Right lobe of liver (tissue), 6 donors: ENCODE measurements around the gene MYEOV. TPM values are rescaled to one million over a fixed set of nuclear protein-coding genes. Genes with fewer than 3 reads are reported as not detected.
A peak's percentile ranks its signal among the peaks of the same experiment; 100 is the strongest.

Experiments used
- ATAC-seq, 4 donors: fragments of 200-7000 bp; cut with Tn5 transposase; one replicate each; pipeline ENCODE4 v1.9.1; 2020; ENCODE audit warnings: mild to moderate bottlenecking in 4 of 4, moderate library complexity in 4 of 4
- DNase-seq, 3 donors: peaks; one replicate each; pipeline ENCODE4 v3.0.0-alpha.2; 2020
- H3K27ac ChIP-seq, 3 donors: fragments of 200-600 bp; one replicate each; pipeline ENCODE4 v1.8.0; 2022
- H3K27me3 ChIP-seq, 2 donors: fragments of 200-600 bp; one replicate each; pipeline ENCODE4 v1.8.0; 2022
- H3K36me3 ChIP-seq, 4 donors: fragments of 200-600 bp; sonication (generic) in 1 of 4; one replicate each; pipeline versions ENCODE4 v1.5.1 to v1.8.0; 2017 to 2022; ENCODE audit warnings: control low read depth in 1 of 4
- H3K4me1 ChIP-seq, 4 donors: fragments of 200-600 bp; sonication (generic) in 1 of 4; one replicate each; pipeline versions ENCODE4 v1.5.1 to v1.8.0; 2017 to 2022; ENCODE audit warnings: control low read depth in 1 of 4
- H3K4me3 ChIP-seq, 3 donors: fragments of 200-600 bp; one replicate each; pipeline ENCODE4 v1.8.0; 2022
- H3K9me3 ChIP-seq, 4 donors: fragments of 200-600 bp; sonication (generic) in 1 of 4; one replicate each; pipeline versions ENCODE4 v1.5.1 to v1.8.0; 2017 to 2022; ENCODE audit warnings: control low read depth in 1 of 4
- CTCF ChIP-seq, 4 donors: fragments of 200-600 bp in 3 of 4; fragments of 450-650 bp in 1 of 4; IDR thresholded peaks; one replicate each; pipeline versions ENCODE4 v1.5.1 to v1.8.0; 2016 to 2022; ENCODE audit warnings: antibody characterized with exemption in 4 of 4, mild to moderate bottlenecking in 2 of 4
- POLR2A ChIP-seq: fragments of 450-650 bp; IDR thresholded peaks from one replicate; pipeline ENCODE4 v1.6.1; 2017; ENCODE audit warnings: antibody characterized with exemption, mild to moderate bottlenecking
- WGBS: methylation state at CpG from one replicate; pipeline ENCODE4 v1.1.6; 2018; ENCODE audit warnings: low coverage, low lambda C conversion rate; ENCODE audit not compliant: insufficient coverage; ENCODE audit errors: missing lambda C conversion rate; 5-methylcytosine and 5-hydroxymethylcytosine counted together
- intact Hi-C, 2 donors: fragments of 100-400 bp; cut with DNase I; formaldehyde crosslinking; loops; one replicate each; pipeline versions ENCODE4 v1.11.2 to v1.14.1; 2022
- total RNA-seq, 6 experiments: library from RNA; depleted of rRNA in 2 of 6; stranded (reverse); fragments of >200 nt in 2 of 6; fragmentation: NEBNext Ultra II Directional in 3 of 6; extraction: Animal tissue kit (Norgen Biotek cat#: 25700) in 3 of 6; gene quantifications; one replicate each; pipeline versions ENCODE4 v1.1.0 to v1.2.4, GENCODE V29; 2016 to 2023
- donor health status: DM: no; HTN: yes; CAD: no.
- donor health status: DM: no; HTN: no; CAD: no.
- donor health status: DM: no; HTN: no; CAD: no.
- donor health status: DM: no; HTN: yes; CAD: no.
- donor health status: DM: no; HTN: yes; CAD: no.

Gene MYEOV
- total RNA-seq, 6 experiments from 2014 or later: 0.25 to 1.2 (median 0.70) TPM; not detected in 2

- WGBS: no CpG with 5 or more reads among the region's 11 CpGs
- no peaks in the 10 kb centered on the region for H3K36me3 ChIP-seq
- no peaks in the 10 kb centered on the region for H3K9me3 ChIP-seq
- no peaks in the 10 kb centered on the region for H3K27me3 ChIP-seq
- peak in 1 of 3 donors; percentile 15 for DNase-seq
- ATAC-seq: no peak
- intact Hi-C loops: no loop called here
- TF ChIP-seq POLR2A (no peak), CTCF (IDR thresholded peaks at IDR 0.05) (no peak)
- H3K4me3 ChIP-seq: no peak overlapping the region
- H3K27ac ChIP-seq: no peak overlapping the region
- no peaks in the 10 kb centered on the region for H3K4me1 ChIP-seq
Measured at GRCh38 chr11:69285766-69286165, 8.2 kb upstream of the MYEOV start.

- H3K27me3 ChIP-seq: no peaks in the 10 kb centered on the region
- ATAC-seq (no peak), DNase-seq (peak in 1 of 3 donors; percentile 43)
- no peaks in the 10 kb centered on the region for H3K36me3 ChIP-seq
- intact Hi-C loops: no loop called here
- no peak overlapping the region for H3K27ac ChIP-seq
- no peaks in the 10 kb centered on the region for H3K4me1 ChIP-seq
- 80% methylated on average over 19 of the region's 38 CpGs for WGBS
- H3K4me3 ChIP-seq: no peak overlapping the region
- TF ChIP-seq POLR2A (no peak), CTCF (IDR thresholded peaks at IDR 0.05) (no peak)
- no peaks in the 10 kb centered on the region for H3K9me3 ChIP-seq
Measured at GRCh38 chr11:69286374-69287371, 7.3 kb upstream of the MYEOV start.

GRCh38 chr11:69287968-69288882, 5.7 kb upstream of the MYEOV start:
- no peak for TF ChIP-seq CTCF (IDR thresholded peaks at IDR 0.05)
- no peak for TF ChIP-seq POLR2A
- no peak overlapping the region for H3K4me3 ChIP-seq
- H3K9me3 ChIP-seq: no peaks in the 10 kb centered on the region
- DNase-seq (peak in 1 of 3 donors; percentile 54), ATAC-seq (peak; percentile 22 to 78 (median 48))
- 56% methylated on average over 6 of the region's 20 CpGs for WGBS
- H3K4me1 ChIP-seq: no peaks in the 10 kb centered on the region
- no peak overlapping the region for H3K27ac ChIP-seq
- intact Hi-C loops: no loop called here
- no peaks in the 10 kb centered on the region for H3K36me3 ChIP-seq
- no peaks in the 10 kb centered on the region for H3K27me3 ChIP-seq

GRCh38 chr11:69288883-69289242, 5.1 kb upstream of the MYEOV start:
- WGBS: 44% methylated on average over 2 of the region's 2 CpGs
- H3K27me3 ChIP-seq: no peaks in the 10 kb centered on the region
- no peaks in the 10 kb centered on the region for H3K9me3 ChIP-seq
- no peak overlapping the region for H3K4me3 ChIP-seq
- peak in 1 of 3 donors; percentile 25 for DNase-seq
- no peaks in the 10 kb centered on the region for H3K4me1 ChIP-seq
- intact Hi-C loops: no loop called here
- H3K27ac ChIP-seq: no peak overlapping the region
- ATAC-seq: no peak
- TF ChIP-seq POLR2A: no peak
- TF ChIP-seq CTCF (IDR thresholded peaks at IDR 0.05): no peak
- no peaks in the 10 kb centered on the region for H3K36me3 ChIP-seq
